GM19025 (cell line): ENCODE measurements around the gene SORT1.
A peak's percentile ranks its signal among the peaks of the same experiment; 100 is the strongest.
"Not testable (repeated sequence)": the region's sequence is repeated elsewhere in the genome, so short reads cannot be mapped to it uniquely, and the experiment has no call there.

Experiments
- ATAC-seq: cut with Tn5 transposase; IDR thresholded peaks from one replicate; pipeline ENCODE4 v1.9.1; 2021; ENCODE audit warnings: mild to moderate bottlenecking, low read depth, moderate library complexity; ENCODE audit not compliant: unreplicated experiment

The SORT1 gene

DNA sequence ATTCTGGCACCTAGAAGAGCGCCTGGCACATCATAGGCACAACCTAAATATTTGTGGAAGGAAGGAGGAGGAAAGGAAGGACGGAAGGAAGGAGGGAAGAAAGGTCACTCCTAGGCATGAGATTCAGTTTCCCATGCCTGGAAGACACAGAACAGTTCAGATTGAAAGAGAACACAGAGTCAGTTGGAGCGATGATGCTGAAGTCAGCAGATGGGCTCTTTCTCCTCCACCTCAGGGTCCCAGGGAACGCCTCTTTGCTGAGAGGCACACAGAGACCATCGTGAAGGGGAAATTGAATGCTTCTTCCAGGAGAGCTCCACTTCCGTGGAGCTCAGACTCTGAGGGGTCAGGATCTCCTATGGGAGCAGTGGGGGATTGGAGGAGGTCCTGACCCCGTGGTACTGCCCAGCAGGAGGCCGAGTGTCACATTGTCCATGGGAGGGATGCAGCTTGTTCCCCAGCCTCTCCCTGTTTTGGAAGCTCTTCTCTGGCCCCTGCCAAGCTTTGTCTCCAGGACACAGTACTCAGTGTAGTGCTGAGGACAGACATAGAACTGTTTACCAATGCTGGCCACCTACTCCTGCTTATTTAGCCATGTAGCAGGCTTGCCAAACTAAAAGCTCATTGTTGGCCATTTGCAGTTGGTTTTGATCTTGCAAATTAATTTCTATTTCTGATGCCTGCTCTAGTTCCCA, 93.3 kb downstream of the SORT1 start:
- ATAC-seq, result no peak

DNA sequence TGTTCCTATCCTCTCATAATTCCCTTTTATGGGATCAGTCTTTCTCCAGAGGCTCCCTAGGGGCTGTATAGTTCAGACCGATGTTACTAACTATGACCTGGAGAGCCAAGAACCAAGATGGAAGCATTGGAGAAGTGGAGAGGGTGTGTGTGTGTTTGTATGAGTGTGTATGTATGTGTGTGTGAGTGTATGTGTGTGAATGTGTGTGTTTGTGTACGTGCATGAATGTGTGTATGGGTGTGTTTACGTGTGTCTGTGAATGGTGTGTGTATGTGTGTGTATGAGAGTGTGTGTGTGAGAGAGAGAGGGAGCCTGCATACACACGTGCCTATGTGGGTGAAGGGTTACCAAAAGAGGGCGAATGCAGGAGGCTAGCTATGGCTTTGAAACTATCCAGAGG, 95.8 kb downstream of the SORT1 start:
- ATAC-seq, result no peak

GRCh38 chr1:109300650-109301151, 97.0 kb downstream of the SORT1 start:
- ATAC-seq, result no peak

DNA sequence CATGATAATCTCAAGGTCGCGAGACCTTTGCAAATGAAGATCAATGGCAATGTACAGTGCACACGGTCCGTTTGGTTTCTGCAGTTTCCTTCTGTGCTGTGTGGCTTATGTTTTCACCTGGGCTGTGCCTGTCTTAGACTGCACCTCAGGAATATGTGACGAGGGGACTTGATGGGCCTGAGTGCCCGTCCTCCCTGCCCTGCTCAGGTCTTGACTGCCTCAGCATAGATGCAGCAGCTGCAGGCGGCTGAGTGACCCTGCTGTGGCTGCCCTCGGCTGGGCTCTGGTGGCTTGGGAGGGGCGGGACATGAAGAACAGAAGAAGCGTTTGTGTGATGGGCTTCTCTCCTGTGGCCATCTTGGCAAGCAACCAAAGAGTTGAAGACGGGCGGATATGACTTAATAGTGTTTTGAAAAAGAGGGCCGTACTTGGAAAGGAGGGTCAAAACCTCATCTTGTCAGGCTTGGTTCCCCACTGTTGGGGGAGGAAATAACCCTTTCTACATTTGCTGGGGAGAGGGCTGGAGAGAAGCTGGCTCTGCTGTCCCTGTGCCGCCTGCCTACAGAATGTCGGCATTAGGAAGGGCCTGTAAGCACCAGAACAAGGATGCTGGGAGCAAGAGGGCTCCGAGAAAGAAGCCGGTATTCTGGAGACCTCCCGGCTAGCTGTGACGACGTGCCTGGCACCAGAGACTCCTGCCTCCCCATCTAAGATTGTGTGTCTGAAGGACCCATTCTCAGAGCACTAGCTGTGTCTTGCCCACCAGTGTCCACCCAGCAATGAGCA, 98.0 kb downstream of the SORT1 start:
- no peak for ATAC-seq

DNA sequence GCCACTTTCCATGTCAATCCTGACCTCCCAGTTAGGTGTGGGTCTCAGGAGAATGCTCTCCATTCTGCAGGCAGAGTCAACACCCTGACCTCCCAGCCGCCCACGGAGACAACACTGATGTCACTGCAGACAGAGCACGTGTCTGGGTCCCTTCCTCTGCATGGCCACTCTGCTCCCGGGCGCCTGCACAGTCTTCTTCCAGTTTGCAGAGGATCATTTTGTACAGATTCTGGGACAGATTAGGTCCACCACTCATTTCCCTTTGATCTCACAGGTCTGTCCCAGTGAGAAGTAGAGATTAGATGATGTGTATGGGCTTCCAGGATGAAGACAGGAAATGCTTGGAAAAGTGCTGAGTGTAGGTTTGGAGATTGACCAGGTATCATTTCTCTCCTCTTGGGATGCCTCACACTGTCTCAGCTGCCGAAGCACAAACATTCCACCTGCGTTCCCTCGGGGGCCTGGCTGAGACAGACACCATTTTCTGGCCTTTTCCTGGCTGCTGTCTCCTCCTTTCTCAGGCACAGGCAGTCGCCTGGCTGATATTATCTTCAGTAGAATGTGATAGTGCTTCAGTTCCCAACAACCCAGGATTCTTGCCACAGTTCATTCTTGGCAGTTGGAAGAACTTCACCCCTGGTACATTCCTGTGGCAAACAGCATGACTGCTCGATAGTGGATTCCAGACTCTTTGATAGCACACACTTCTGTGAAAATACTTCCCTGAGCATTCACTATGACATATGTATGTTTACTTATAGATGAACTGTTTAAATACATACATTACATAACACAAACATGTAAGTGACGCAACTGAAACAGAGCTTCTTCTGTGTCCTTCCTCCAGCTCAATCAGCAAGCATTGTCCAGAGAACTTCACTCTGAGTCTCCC, 98.8 kb downstream of the SORT1 start:
- no peak for ATAC-seq

GRCh38 chr1:109296782-109297181, 100.9 kb downstream of the SORT1 start:
- no peak for ATAC-seq

DNA sequence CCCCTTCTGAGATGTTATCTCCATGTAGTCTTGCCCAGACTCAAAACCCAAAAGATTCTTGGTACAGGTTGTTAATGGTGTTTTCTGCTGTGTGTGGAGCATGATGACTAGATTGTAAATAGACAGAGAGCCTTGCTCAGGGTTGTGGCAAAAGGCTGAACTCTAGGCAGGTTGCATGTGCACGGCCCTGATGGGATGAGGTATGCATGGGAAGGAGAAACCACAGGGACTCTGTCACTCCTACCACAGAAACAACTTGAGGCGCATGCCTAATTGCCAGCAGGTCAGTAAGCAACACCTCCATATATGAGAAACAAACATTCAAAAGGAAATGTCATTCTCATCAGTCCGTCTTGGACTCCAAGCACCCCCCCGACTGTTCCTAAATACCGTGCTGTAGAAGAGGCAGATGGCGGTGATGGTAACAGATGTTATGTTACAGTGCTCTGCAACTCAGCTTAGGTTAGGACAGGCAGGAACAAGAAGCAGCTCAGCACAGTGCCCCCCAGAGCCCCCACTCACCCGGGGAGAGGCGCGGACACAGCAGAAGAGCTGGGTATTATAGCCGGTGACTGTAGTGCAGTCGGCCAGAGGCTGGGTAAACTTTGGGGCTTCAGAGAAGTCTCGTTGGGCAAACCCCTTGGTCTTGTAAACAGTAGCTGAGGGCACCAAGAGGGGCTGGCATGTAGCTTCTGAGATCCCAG, 101.9 kb downstream of the SORT1 start:
- ATAC-seq, result no peak

DNA sequence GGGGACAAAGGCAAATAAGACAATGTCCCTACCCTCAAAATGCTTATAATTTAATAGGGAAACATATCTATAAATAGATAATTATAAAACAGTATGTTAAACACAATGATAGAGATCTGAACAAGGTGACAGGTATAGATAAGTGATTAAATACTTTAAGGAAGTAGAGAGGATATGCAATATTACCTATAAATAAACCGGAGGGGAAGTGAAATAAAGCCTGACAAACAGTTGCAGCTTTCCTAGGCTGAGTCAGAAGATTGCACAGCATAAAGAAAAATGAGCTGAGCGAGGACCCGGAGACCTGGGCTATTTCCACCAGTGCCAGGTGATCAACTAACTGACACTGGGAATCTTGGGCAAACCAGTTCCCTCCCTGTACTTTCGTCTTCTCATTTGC, 103.2 kb downstream of the SORT1 start:
- ATAC-seq, result no peak

DNA sequence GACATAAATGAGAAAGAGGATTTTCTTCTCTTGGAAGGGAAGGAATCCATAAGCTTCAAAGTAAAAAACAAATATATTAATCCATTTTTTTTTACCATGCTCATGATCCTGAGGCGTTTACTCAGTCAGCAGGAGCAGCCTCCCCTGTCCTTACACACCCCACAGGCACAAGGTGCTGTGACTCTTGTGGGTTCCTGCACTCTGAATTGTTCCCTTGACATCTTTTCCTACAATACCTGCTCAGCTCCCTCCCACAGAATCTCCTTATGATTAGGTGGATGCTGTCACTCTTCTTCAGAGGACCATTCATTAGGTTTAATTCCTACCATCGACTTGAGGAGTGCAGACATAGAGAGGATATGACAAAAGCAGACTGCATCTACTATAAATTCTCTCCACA, 104.7 kb downstream of the SORT1 start:
- no peak for ATAC-seq

- no peak for ATAC-seq
Measured at GRCh38 chr1:109292364-109292763, 105.4 kb downstream of the SORT1 start.

- no peak for ATAC-seq
Measured at GRCh38 chr1:109290998-109291397, 106.7 kb downstream of the SORT1 start.

- no peak for ATAC-seq
Measured at GRCh38 chr1:109290137-109290536, 107.6 kb downstream of the SORT1 start.

DNA sequence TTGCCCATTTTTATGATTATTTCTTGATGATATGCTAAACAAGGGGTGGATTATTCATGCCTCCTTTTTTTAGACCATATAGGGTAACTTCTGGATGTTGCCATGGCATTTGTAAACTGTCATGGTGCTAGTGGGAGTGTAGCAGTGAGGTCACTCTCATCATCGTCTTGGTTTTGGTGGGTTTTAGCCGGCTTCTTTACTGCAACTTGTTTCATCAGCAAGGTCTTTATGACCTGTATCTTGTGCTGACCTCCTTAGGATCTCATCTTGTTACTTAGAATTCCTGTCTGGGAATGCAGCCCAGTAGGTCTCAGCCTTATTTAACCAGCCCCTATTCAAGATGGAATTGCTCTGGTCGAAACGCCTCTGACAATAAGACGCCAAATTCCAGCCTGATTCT, 111.0 kb downstream of the SORT1 start:
- not testable (repeated sequence) for ATAC-seq

GRCh38 chr1:109283748-109284600, 113.7 kb downstream of the SORT1 start:
- peak; percentile 11 for ATAC-seq

- ATAC-seq, result peak; percentile 97
Measured at GRCh38 chr1:109282952-109283747, 114.6 kb downstream of the SORT1 start, which contains the start of gene PSRC1. PSRC1 (minus strand) TSS chr1:109283145.

GRCh38 chr1:109282497-109282951, 115.2 kb downstream of the SORT1 start:
- no peak for ATAC-seq

DNA sequence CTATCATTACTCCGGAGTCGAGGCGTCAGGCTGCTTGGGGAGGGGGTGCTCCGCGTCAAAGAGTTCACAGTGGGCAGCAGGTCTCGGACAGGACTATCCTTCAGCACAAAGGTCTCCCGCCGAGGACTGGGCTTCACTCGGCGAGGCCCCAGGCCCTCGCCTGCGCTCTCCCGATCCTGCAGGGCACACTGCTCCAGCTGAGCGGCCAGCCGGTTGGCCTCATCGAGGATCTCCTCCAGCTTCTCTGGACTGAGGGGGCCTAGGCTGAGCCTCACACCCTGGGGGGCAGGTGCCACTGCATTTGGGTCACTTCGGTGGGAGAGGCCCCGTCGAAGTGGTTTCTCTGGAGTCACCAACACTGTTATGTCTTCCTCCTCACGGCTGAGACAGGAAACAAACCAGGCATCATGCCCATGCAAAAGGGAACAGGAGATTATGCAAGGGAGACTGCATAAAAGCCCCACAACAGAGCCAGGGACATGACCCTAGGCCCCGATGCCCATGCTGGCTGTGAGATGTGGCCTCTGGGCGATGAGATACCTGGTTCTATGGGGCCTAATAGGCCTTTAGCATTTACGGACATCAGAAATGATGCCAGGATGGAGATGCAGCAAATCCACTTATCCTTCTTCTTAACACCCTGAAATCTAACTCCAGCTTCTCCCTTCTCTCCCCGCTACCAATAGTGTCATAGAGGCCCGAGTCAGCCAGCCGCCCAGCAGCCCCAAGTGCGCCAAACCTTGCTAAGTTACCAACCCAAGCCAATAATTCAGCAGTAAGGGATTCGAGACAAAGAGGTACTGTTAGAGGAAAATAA, 115.8 kb downstream of the SORT1 start:
- no peak for ATAC-seq

- no peak for ATAC-seq
Measured at GRCh38 chr1:109280862-109281261, 116.9 kb downstream of the SORT1 start.
